AML-193 (cell line): ENCODE measurements around the gene SPARCL1.
"Not testable (repeated sequence)": the region's sequence is repeated elsewhere in the genome, so short reads cannot be mapped to it uniquely, and the experiment has no call there.

Experiments used
- DNase-seq, 2 experiments: peaks; one replicate each; lab custom pipeline; 2025; lab: John Stamatoyannopoulos, UW

Gene SPARCL1

GRCh38 chr4:87502580-87503238 is 26.5 kb downstream of the SPARCL1 start:
- no peak for DNase-seq

GRCh38 chr4:87500092-87500462 is 29.1 kb downstream of the SPARCL1 start:
- DNase-seq = no peak

GRCh38 chr4:87499403-87500091 is 29.6 kb downstream of the SPARCL1 start:
- DNase-seq = no peak

GRCh38 chr4:87498446-87498900 is 30.7 kb downstream of the SPARCL1 start:
- no peak for DNase-seq

GRCh38 chr4:87497578-87497977 is 31.6 kb downstream of the SPARCL1 start:
- no peak for DNase-seq

GRCh38 chr4:87497159-87497558 is 32.0 kb downstream of the SPARCL1 start:
- peak in 1 of 2 experiments; percentile 5 for DNase-seq

- DNase-seq = no peak
Measured at GRCh38 chr4:87493115-87493514, 36.1 kb downstream of the SPARCL1 start.

GRCh38 chr4:87491851-87492250 is 37.3 kb downstream of the SPARCL1 start:
- not testable (repeated sequence) for DNase-seq

GRCh38 chr4:87491436-87491835 is 37.7 kb downstream of the SPARCL1 start:
- DNase-seq = no peak

- DNase-seq = no peak
Measured at GRCh38 chr4:87490664-87491369, 38.4 kb downstream of the SPARCL1 start.

- DNase-seq = no peak
Measured at GRCh38 chr4:87489678-87490077, 39.5 kb downstream of the SPARCL1 start.

- not testable (repeated sequence) for DNase-seq
Measured at GRCh38 chr4:87488666-87489065, 40.5 kb downstream of the SPARCL1 start.

- DNase-seq = not testable (repeated sequence)
Measured at GRCh38 chr4:87483247-87483646, 45.9 kb downstream of the SPARCL1 start.

- DNase-seq = no peak
Measured at GRCh38 chr4:87481377-87481776, 47.8 kb downstream of the SPARCL1 start.

- no peak for DNase-seq
Measured at GRCh38 chr4:87478732-87479250, 50.4 kb downstream of the SPARCL1 start.

- no peak for DNase-seq
Measured at GRCh38 chr4:87476934-87477333, 52.2 kb downstream of the SPARCL1 start.

GRCh38 chr4:87469390-87469789 is 59.8 kb downstream of the SPARCL1 start:
- DNase-seq = no peak

- DNase-seq = peak; percentile 62 to 69
Measured at GRCh38 chr4:87465739-87466366, 63.3 kb downstream of the SPARCL1 start.

- no peak for DNase-seq
Measured at GRCh38 chr4:87462102-87462501, 67.1 kb downstream of the SPARCL1 start.

GRCh38 chr4:87461281-87461700 is 67.9 kb downstream of the SPARCL1 start:
- no peak for DNase-seq

- DNase-seq = no peak
Measured at GRCh38 chr4:87458913-87459312, 70.3 kb downstream of the SPARCL1 start.

- no peak for DNase-seq
Measured at GRCh38 chr4:87451537-87451936, 77.6 kb downstream of the SPARCL1 start.
